ENCODE data around the gene NACC2. TPM values are rescaled to one million over a fixed set of nuclear protein-coding genes. Genes with fewer than 3 reads are reported as not detected.

Gene NACC2
- total and polyA plus RNA-seq, 9 of the 15 experiments (the other 6 are each of a cell fraction or from before 2014, with no cell fraction given): 0.70 to 25.1 (median 5.6) TPM

DNA sequence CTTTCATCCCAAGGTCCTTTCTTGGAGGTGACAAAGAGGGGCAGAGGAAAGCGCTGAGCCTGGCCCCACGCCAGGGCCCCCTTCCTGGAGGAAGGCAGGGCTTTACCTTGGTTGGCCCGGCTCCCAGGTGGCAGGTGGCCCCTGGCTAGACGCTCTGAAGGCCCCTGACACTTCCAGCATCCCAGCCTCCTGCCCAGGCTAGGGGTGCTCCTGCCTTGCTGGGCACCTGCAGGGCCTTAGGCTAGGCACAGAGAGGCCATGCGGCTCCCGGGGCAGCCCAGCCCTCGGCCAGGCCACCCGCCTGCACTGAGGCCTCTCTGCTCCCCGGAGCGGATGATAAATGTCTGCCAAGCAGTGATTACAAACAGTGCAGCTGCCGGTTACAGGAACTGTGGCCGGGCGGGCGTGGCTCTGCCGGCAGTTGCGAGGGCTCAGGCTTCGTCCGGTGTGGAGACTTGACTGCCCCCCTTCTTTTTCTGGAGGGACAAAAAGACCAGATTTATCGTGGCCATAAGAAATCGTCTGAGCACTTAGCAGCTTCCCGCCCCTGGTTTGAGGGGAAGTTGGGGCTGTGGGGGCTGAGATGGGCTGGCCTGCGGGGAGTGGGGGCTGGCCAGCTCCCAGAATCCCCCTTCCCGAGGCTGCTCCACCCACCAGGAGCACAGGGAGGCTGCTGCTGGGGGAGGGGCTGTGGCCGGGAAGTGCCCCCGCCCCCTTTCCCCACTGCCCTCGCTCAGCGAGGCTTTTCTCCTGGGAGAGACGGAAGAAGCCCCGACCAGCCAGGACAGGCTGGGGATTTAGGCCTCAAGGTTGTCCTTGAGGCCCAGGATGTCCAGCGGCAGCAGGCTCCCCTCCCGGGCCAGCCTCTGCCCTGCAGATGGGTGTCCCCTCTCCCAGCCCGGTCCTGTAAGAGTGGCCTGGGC lies 102.3 kb downstream of the NACC2 start (continued):
- TF ChIP-seq, protein P1, sequence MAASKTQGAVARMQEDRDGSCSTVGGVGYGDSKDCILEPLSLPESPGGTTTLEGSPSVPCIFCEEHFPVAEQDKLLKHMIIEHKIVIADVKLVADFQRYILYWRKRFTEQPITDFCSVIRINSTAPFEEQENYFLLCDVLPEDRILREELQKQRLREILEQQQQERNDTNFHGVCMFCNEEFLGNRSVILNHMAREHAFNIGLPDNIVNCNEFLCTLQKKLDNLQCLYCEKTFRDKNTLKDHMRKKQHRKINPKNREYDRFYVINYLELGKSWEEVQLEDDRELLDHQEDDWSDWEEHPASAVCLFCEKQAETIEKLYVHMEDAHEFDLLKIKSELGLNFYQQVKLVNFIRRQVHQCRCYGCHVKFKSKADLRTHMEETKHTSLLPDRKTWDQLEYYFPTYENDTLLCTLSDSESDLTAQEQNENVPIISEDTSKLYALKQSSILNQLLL (CRISPR knock-in tag; IDR thresholded peaks at IDR 0.05; ENCODE audit: borderline replicate concordance): no peak
- no peak for TF ChIP-seq HIVEP1 (CRISPR knock-in tag; IDR thresholded peaks at IDR 0.05)
- peak; percentile 84 for TF ChIP-seq POLR2G (IDR thresholded peaks at IDR 0.05; ENCODE audit: low read depth, low read length)
- TF ChIP-seq ZNF444 (CRISPR knock-in tag; IDR thresholded peaks at IDR 0.05): no peak
- no peak for TF ChIP-seq ZNF445 (CRISPR knock-in tag; IDR thresholded peaks at IDR 0.05; ENCODE audit: low read depth)
- no peak for TF ChIP-seq JUNB (CRISPR knock-in tag; conservative IDR thresholded peaks at IDR 0.05)
- TF ChIP-seq, protein P2, sequence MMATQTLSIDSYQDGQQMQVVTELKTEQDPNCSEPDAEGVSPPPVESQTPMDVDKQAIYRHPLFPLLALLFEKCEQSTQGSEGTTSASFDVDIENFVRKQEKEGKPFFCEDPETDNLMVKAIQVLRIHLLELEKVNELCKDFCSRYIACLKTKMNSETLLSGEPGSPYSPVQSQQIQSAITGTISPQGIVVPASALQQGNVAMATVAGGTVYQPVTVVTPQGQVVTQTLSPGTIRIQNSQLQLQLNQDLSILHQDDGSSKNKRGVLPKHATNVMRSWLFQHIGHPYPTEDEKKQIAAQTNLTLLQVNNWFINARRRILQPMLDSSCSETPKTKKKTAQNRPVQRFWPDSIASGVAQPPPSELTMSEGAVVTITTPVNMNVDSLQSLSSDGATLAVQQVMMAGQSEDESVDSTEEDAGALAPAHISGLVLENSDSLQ (IDR thresholded peaks at IDR 0.05): peak; percentile 90
- TF ChIP-seq KLF16 (IDR thresholded peaks at IDR 0.05): peak; percentile 83
- TF ChIP-seq BRD9 (IDR thresholded peaks at IDR 0.05; ENCODE audit: low read depth, partially characterized antibody): peak; percentile 81
- TF ChIP-seq KLF10 (CRISPR knock-in tag; IDR thresholded peaks at IDR 0.05): no peak
- no peak for TF ChIP-seq MED1 (CRISPR knock-in tag; IDR thresholded peaks at IDR 0.05; ENCODE audit: borderline replicate concordance)
- TF ChIP-seq, protein P3, sequence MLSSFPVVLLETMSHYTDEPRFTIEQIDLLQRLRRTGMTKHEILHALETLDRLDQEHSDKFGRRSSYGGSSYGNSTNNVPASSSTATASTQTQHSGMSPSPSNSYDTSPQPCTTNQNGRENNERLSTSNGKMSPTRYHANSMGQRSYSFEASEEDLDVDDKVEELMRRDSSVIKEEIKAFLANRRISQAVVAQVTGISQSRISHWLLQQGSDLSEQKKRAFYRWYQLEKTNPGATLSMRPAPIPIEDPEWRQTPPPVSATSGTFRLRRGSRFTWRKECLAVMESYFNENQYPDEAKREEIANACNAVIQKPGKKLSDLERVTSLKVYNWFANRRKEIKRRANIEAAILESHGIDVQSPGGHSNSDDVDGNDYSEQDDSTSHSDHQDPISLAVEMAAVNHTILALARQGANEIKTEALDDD (IDR thresholded peaks at IDR 0.05): no peak
- TF ChIP-seq, protein P4, sequence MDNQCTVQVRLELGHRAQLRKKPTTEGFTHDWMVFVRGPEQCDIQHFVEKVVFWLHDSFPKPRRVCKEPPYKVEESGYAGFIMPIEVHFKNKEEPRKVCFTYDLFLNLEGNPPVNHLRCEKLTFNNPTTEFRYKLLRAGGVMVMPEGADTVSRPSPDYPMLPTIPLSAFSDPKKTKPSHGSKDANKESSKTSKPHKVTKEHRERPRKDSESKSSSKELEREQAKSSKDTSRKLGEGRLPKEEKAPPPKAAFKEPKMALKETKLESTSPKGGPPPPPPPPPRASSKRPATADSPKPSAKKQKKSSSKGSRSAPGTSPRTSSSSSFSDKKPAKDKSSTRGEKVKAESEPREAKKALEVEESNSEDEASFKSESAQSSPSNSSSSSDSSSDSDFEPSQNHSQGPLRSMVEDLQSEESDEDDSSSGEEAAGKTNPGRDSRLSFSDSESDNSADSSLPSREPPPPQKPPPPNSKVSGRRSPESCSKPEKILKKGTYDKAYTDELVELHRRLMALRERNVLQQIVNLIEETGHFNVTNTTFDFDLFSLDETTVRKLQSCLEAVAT (IDR thresholded peaks at IDR 0.05): no peak
- TF ChIP-seq GATAD2A (IDR thresholded peaks at IDR 0.05): no peak
- TF ChIP-seq FOXM1 (IDR thresholded peaks at IDR 0.05; ENCODE audit: low read depth): peak; percentile 55; the same call in 1 of the 2 replicates
- no peak for TF ChIP-seq FOXM1 (CRISPR knock-in tag; IDR thresholded peaks at IDR 0.05; ENCODE audit: low read depth)
- TF ChIP-seq ZNF174 (CRISPR knock-in tag; IDR thresholded peaks at IDR 0.05): no peak
- TF ChIP-seq, protein P5, sequence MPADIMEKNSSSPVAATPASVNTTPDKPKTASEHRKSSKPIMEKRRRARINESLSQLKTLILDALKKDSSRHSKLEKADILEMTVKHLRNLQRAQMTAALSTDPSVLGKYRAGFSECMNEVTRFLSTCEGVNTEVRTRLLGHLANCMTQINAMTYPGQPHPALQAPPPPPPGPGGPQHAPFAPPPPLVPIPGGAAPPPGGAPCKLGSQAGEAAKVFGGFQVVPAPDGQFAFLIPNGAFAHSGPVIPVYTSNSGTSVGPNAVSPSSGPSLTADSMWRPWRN (IDR thresholded peaks at IDR 0.05; ENCODE audit: low read depth): no peak; the same call in 1 of the 2 replicates
- TF ChIP-seq ZNF785 (CRISPR knock-in tag; IDR thresholded peaks at IDR 0.05): no peak
- TF ChIP-seq, protein P6, sequence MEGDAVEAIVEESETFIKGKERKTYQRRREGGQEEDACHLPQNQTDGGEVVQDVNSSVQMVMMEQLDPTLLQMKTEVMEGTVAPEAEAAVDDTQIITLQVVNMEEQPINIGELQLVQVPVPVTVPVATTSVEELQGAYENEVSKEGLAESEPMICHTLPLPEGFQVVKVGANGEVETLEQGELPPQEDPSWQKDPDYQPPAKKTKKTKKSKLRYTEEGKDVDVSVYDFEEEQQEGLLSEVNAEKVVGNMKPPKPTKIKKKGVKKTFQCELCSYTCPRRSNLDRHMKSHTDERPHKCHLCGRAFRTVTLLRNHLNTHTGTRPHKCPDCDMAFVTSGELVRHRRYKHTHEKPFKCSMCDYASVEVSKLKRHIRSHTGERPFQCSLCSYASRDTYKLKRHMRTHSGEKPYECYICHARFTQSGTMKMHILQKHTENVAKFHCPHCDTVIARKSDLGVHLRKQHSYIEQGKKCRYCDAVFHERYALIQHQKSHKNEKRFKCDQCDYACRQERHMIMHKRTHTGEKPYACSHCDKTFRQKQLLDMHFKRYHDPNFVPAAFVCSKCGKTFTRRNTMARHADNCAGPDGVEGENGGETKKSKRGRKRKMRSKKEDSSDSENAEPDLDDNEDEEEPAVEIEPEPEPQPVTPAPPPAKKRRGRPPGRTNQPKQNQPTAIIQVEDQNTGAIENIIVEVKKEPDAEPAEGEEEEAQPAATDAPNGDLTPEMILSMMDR (IDR thresholded peaks at IDR 0.05 in 2 of 3, conservative IDR thresholded peaks at IDR 0.05 in 1 of 3; ENCODE audit: insufficient read depth in 2 of 3, low read depth in 1 of 3, low read length in 3 of 3): peak in 1 of 3 experiments; percentile 24; a peak in 1 of 6 replicates

All from K562 (cell line).